GM19193 (cell line): ENCODE data around the gene SEMA4D.
A peak's percentile ranks its signal among the peaks of the same experiment; 100 is the strongest.

Experiments used
- POLR2A ChIP-seq: IDR thresholded peaks from 4 replicates; pipeline ENCODE4 v1.6.1; 2011; ENCODE audit not compliant: insufficient read depth, insufficient read length; ENCODE audit errors: extremely low read depth

The SEMA4D gene

GRCh38 chr9:89418882-89419640 lies 78.9 kb downstream of the SEMA4D start:
- TF ChIP-seq POLR2A: peak; percentile 46

- TF ChIP-seq POLR2A: no peak
Measured at GRCh38 chr9:89418474-89418845, 79.5 kb downstream of the SEMA4D start.

GRCh38 chr9:89417832-89418473 lies 80.0 kb downstream of the SEMA4D start:
- no peak for TF ChIP-seq POLR2A

- no peak for TF ChIP-seq POLR2A
Measured at GRCh38 chr9:89414670-89415324, 83.1 kb downstream of the SEMA4D start.

- TF ChIP-seq POLR2A: no peak
Measured at GRCh38 chr9:89413963-89414638, 83.8 kb downstream of the SEMA4D start.

GRCh38 chr9:89412951-89413350 lies 85.0 kb downstream of the SEMA4D start:
- no peak for TF ChIP-seq POLR2A

GRCh38 chr9:89412541-89412940 lies 85.4 kb downstream of the SEMA4D start:
- TF ChIP-seq POLR2A: no peak

- no peak for TF ChIP-seq POLR2A
Measured at GRCh38 chr9:89411759-89412158, 86.2 kb downstream of the SEMA4D start.

GRCh38 chr9:89410641-89411350 lies 87.1 kb downstream of the SEMA4D start:
- TF ChIP-seq POLR2A: no peak

- no peak for TF ChIP-seq POLR2A
Measured at GRCh38 chr9:89410022-89410421, 87.9 kb downstream of the SEMA4D start.

- no peak for TF ChIP-seq POLR2A
Measured at GRCh38 chr9:89409466-89409865, 88.4 kb downstream of the SEMA4D start.

- TF ChIP-seq POLR2A: no peak
Measured at GRCh38 chr9:89408628-89409101, 89.2 kb downstream of the SEMA4D start.

- no peak for TF ChIP-seq POLR2A
Measured at GRCh38 chr9:89407070-89407469, 90.8 kb downstream of the SEMA4D start.

- TF ChIP-seq POLR2A: no peak
Measured at GRCh38 chr9:89405826-89406225, 92.1 kb downstream of the SEMA4D start.
